Smooth muscle cell (in vitro differentiated cells): ENCODE results near the gene UNC119B. TPM values are rescaled to one million over a fixed set of nuclear protein-coding genes. Genes with fewer than 3 reads are reported as not detected.

Experiments used
- DNase-seq: peaks from one replicate; lab custom pipeline; 2025; ENCODE audit not compliant: unreplicated experiment; lab: John Stamatoyannopoulos, UW
- H2AFZ ChIP-seq: fragments of 200-600 bp; sonication (generic); 2 replicates; pipeline ENCODE4 v1.6.0; 2016; ENCODE audit warnings: antibody characterized with exemption, low read depth, mild to moderate bottlenecking
- H3F3A ChIP-seq: fragments of 200-600 bp; sonication (generic); 2 replicates; pipeline ENCODE4 v1.6.0; 2017; ENCODE audit warnings: antibody characterized with exemption, low read depth
- H3K27ac ChIP-seq: fragments of 200-600 bp; sonication (generic); 2 replicates; pipeline ENCODE4 v1.5.1; 2016; ENCODE audit warnings: low read depth, mild to moderate bottlenecking
- H3K27me3 ChIP-seq: fragments of 200-600 bp; sonication (generic); 2 replicates; pipeline ENCODE4 v1.6.1; 2016; ENCODE audit warnings: low read depth, mild to moderate bottlenecking
- H3K36me3 ChIP-seq: fragments of 200-600 bp; sonication (generic); 2 replicates; pipeline ENCODE4 v1.5.1; 2016; ENCODE audit warnings: low read depth
- H3K4me1 ChIP-seq: fragments of 200-600 bp; sonication (generic); 2 replicates; pipeline ENCODE4 v1.5.1; 2016; ENCODE audit warnings: low read depth
- H3K4me2 ChIP-seq: fragments of 200-600 bp; sonication (generic); 2 replicates; pipeline ENCODE4 v1.6.0; 2016; ENCODE audit warnings: mild to moderate bottlenecking
- H3K4me3 ChIP-seq: fragments of 200-600 bp; sonication (generic); 2 replicates; pipeline ENCODE4 v1.5.1; 2016; ENCODE audit warnings: mild to moderate bottlenecking
- H3K79me2 ChIP-seq: fragments of 200-600 bp; sonication (generic); 2 replicates; pipeline ENCODE4 v1.6.0; 2016; ENCODE audit warnings: low read depth, mild to moderate bottlenecking
- H3K9ac ChIP-seq: fragments of 200-600 bp; sonication (generic); 2 replicates; pipeline ENCODE4 v1.6.0; 2016; ENCODE audit warnings: low read depth
- H3K9me3 ChIP-seq: fragments of 200-600 bp; sonication (generic); replicated peaks from 2 replicates; pipeline ENCODE4 v1.5.1; 2016; ENCODE audit warnings: low read depth
- H4K20me1 ChIP-seq: fragments of 200-600 bp; sonication (generic); 2 replicates; pipeline ENCODE4 v1.6.0; 2016; ENCODE audit warnings: low read depth
- CTCF ChIP-seq: fragments of 200-600 bp; sonication (generic); IDR thresholded peaks from 2 replicates; pipeline ENCODE4 v1.5.1; 2017; ENCODE audit warnings: borderline replicate concordance, mild to moderate bottlenecking, antibody characterized with exemption; ENCODE audit not compliant: insufficient read depth, poor library complexity, severe bottlenecking
- WGBS: methylation state at CpG from one replicate; pipeline ENCODE4 v1.1.7; 2016; ENCODE audit warnings: low lambda C conversion rate; 5-methylcytosine and 5-hydroxymethylcytosine counted together
- polyA plus RNA-seq: library from polyadenylated mRNA; unstranded; fragments of >200 nt; fragmentation: Nextera tagmentation; extraction: Ambion mirVana; gene quantifications from 2 replicates; pipeline ENCODE4 v1.2.1, GENCODE V29; 2016
- total RNA-seq: library from RNA; depleted of rRNA; stranded (reverse); fragments of >200 nt; gene quantifications from 2 replicates; pipeline ENCODE4 v1.2.3, GENCODE V29; 2014

Gene UNC119B
- total and polyA plus RNA-seq, 2 experiments from 2014 or later, result 9.8 to 18.9 TPM

GRCh38 chr12:120759591-120760348, 49.5 kb downstream of the UNC119B start:
- Histone ChIP-seq H3K4me3 (no peak overlapping the region), H4K20me1 (peaks cover 6% of the 10 kb centered on the region), H3K79me2 (no peaks in the 10 kb centered on the region), H3K27ac (peak overlapping the region; percentile 97), H3K9ac (no peak overlapping the region), H3K9me3 (no peaks in the 10 kb centered on the region), H2AFZ (no peak overlapping the region), H3K4me2 (no peak overlapping the region), H3K27me3 (no peaks in the 10 kb centered on the region), H3F3A (peaks cover 18% of the 10 kb centered on the region), H3K36me3 (no peaks in the 10 kb centered on the region), H3K4me1 (peaks cover 3% of the 10 kb centered on the region)
- DNase-seq, result no peak
- WGBS, result 86% methylated on average over 26 of the region's 27 CpGs
- no peak for TF ChIP-seq CTCF

GRCh38 chr12:120760349-120761254, 50.3 kb downstream of the UNC119B start:
- 70% methylated on average over 21 of the region's 21 CpGs for WGBS
- peak overlapping the region; percentile 97 for H3K27ac ChIP-seq
- no peak for DNase-seq

GRCh38 chr12:120761519-120761934, 51.3 kb downstream of the UNC119B start:
- peak overlapping the region; percentile 80 for H3K9ac ChIP-seq
- TF ChIP-seq CTCF, result no peak
- H3K36me3 ChIP-seq, result no peaks in the 10 kb centered on the region
- H3K9me3 ChIP-seq, result no peaks in the 10 kb centered on the region
- H3K79me2 ChIP-seq, result no peaks in the 10 kb centered on the region
- H3F3A ChIP-seq, result peaks cover 18% of the 10 kb centered on the region
- H4K20me1 ChIP-seq, result peaks cover 6% of the 10 kb centered on the region
- DNase-seq, result no peak
- peak overlapping the region; percentile 97 for H3K27ac ChIP-seq
- H3K27me3 ChIP-seq, result no peaks in the 10 kb centered on the region
- H2AFZ ChIP-seq, result peak overlapping the region; percentile 52
- WGBS, result 28% methylated on average over 9 of the region's 9 CpGs
- peaks cover 3% of the 10 kb centered on the region for H3K4me1 ChIP-seq
- H3K4me2 ChIP-seq, result peak overlapping the region; percentile 82
- peak overlapping the region; percentile 13 for H3K4me3 ChIP-seq

More at GRCh38 chr12:120760349-120761254, 50.3 kb downstream of the UNC119B start:
- H3K4me1 ChIP-seq, result peaks cover 3% of the 10 kb centered on the region
- peak; percentile 3 for TF ChIP-seq CTCF
- H3K9me3 ChIP-seq, result no peaks in the 10 kb centered on the region
- H2AFZ ChIP-seq, result no peak overlapping the region
- H3K4me3 ChIP-seq, result no peak overlapping the region
- H3F3A ChIP-seq, result peaks cover 18% of the 10 kb centered on the region
- H3K4me2 ChIP-seq, result peak overlapping the region; percentile 82
- no peaks in the 10 kb centered on the region for H3K36me3 ChIP-seq
- H3K27me3 ChIP-seq, result no peaks in the 10 kb centered on the region
- peak overlapping the region; percentile 80 for H3K9ac ChIP-seq
- H3K79me2 ChIP-seq, result no peaks in the 10 kb centered on the region
- peaks cover 6% of the 10 kb centered on the region for H4K20me1 ChIP-seq
